ENCODE data around the gene FGD2.

DNA sequence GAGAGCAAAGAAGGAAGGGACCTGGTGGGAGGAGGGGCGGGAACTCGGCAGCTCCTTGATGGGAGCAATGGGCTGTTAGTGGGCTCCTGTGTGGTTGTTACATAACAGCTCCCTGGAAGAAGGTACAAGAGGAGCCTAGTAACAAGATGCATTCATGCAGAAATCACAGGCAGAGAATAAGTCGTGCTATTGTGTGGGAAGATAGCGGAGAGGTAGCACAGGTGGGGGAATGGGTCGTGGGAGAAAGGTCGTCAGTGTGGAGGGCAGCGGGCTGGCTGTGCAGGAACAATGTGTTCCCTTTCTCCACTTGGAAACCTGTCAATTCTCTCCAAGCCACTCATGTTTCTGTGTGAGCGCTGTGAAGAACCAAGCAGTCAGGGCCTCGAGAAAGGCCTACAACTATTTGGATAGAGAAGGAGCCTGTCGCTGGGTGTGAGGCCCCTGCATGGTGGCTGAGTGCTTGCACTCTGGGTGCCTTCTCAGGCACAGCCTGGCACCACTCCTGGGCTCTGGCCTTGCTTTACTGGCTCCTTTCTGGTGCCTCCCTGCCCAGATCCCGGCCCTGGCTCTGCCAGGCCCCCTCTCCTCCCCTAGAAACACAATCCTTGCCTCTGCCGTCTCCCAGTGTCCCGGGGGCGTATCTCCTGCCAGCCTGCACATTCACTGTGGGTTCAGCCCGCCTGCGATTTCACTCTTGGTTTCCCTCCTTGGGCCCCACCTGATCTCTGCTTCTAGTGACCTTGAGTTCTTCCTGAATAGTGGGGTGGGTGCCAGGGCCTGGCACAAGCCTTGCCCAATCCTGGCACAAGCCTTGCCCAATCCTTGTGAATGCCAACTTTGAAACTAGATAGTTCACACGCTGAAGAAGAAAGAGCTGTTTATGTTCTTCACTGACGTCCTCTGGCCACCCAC is 7.4 kb upstream of the FGD2 start:
- TF ChIP-seq, protein P1, sequence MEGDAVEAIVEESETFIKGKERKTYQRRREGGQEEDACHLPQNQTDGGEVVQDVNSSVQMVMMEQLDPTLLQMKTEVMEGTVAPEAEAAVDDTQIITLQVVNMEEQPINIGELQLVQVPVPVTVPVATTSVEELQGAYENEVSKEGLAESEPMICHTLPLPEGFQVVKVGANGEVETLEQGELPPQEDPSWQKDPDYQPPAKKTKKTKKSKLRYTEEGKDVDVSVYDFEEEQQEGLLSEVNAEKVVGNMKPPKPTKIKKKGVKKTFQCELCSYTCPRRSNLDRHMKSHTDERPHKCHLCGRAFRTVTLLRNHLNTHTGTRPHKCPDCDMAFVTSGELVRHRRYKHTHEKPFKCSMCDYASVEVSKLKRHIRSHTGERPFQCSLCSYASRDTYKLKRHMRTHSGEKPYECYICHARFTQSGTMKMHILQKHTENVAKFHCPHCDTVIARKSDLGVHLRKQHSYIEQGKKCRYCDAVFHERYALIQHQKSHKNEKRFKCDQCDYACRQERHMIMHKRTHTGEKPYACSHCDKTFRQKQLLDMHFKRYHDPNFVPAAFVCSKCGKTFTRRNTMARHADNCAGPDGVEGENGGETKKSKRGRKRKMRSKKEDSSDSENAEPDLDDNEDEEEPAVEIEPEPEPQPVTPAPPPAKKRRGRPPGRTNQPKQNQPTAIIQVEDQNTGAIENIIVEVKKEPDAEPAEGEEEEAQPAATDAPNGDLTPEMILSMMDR (IDR thresholded peaks at IDR 0.05), result no peak
- TF ChIP-seq POLR2A (IDR thresholded peaks at IDR 0.05), result no peak
